IMR-90 (cell line): ENCODE data around the gene CLNK.

Source experiments
- CTCF ChIP-seq: conservative IDR thresholded peaks from 2 replicates; pipeline ENCODE4 v1.5.1; 2012; ENCODE audit warnings: mild to moderate bottlenecking, low read depth, low read length, improper control_type of control experiment
- POLR2A ChIP-seq: IDR thresholded peaks from 2 replicates; pipeline ENCODE4 v1.6.1; 2012; ENCODE audit warnings: mild to moderate bottlenecking, low read depth, low read length
- USF2 ChIP-seq: fragments of 150-350 bp; IDR thresholded peaks from 2 replicates; pipeline ENCODE4 v1.6.1; 2017; ENCODE audit warnings: mild to moderate bottlenecking, antibody characterized with exemption, low read length, low read depth

DNA sequence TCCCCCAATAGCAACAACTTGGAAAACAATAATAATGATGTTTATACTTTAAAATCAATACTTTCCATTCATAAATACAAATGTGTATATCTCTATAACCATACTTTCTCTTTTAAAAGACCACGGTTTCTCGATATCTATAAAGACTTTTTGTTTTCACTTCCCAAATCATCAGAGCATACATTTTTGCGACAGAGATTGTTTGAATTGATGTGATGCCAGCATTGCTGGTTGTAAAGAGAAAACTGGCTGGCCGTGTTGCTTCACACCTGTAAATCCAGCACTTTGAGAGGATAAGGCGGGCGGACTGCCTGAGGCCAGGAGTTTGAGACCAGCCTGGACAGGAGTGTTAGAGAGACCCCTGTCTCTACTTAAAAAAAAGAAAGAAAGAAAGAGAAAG, 149.7 kb downstream of the CLNK start:
- TF ChIP-seq POLR2A (no peak), CTCF (no peak), USF2 (no peak)
